CD4-positive, alpha-beta T cell treated with Interferon gamma for 1 hour (primary cell): Measurements from ENCODE around the gene FAM83F.

ENCODE experiments used
- DNase-seq: peaks from one replicate; pipeline ENCODE4 v3.0.0-alpha.2; 2020

Gene FAM83F

DNA sequence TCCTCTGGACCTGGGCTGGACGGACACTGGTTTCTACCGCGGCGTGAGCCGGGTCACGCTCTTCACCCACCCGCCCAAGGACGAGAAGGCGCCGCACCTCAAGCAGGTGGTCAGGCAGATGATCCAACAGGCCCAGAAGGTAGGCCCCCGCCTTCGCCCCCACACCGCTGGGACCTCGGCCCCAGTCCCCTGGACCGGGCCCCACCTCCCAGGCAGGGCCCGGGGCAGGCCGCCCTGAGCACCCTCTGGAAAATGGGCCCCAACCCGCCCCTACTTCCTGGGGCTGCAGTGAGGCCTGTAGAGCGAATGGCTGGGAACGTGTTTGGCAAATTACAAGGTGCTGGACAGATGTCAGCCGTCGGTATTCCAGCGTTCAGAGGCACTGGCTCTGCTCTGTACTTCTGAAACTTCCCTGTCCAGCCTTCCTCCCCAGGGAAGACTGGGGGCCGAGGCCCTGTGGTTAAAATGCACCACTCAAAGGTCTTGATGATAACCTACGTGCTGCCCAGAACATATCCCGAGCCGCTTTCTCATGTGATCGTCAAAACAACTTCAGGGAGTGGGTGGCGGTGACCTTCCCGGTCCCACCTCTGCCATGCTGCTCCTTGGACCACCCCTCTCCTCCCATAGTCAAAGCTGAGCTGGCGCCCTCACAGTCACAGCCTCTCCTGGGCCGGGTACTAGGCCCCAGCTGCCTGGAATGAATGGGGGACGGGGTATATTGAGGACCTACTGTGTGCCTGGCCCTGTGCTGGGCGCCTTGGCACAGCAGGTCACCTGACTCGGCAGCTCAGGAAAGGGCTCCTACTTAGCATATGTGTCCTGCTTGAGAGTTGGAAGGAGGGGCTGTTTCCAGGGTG, 869 bp downstream of the FAM83F start:
- no peak for DNase-seq

DNA sequence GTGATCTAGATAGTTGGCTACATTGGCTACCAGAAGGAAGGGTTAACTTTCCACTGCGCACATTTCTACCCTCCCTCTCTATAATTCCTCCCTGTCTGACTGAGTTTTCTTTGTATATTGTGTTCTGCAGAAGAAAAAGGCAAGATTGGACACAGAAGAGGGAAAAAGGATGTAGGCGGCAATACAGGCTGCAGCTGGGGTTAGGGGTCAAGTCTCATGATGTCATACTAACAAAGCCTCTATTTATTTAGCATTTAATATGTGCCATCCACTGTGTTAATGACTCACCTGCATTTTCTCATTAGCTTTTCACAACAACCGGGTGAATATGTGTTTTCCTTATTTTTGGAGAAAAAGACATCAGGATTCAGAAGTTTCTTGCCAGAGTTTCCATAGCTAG, 2.0 kb downstream of the FAM83F start:
- DNase-seq = no peak

DNA sequence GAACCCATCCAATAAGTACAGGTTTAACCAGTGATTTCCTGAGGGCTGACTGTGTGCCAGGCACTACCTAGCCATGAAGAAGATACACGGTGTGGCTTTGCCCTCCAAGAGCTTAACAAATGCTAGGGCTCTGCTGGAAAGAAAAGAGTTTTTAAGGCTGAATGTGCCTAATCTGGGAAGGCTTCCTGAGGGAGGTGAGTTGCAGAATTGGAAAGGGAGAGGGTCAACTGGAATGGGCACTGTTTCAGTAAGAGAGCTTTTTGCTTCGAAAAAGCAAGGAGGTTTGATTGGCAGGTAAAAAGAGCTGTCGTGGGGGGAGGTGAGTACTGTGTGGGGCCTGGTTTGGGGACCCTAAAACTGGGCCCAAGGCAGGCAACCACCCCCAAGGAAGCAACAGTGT, 2.7 kb downstream of the FAM83F start:
- DNase-seq = no peak

DNA sequence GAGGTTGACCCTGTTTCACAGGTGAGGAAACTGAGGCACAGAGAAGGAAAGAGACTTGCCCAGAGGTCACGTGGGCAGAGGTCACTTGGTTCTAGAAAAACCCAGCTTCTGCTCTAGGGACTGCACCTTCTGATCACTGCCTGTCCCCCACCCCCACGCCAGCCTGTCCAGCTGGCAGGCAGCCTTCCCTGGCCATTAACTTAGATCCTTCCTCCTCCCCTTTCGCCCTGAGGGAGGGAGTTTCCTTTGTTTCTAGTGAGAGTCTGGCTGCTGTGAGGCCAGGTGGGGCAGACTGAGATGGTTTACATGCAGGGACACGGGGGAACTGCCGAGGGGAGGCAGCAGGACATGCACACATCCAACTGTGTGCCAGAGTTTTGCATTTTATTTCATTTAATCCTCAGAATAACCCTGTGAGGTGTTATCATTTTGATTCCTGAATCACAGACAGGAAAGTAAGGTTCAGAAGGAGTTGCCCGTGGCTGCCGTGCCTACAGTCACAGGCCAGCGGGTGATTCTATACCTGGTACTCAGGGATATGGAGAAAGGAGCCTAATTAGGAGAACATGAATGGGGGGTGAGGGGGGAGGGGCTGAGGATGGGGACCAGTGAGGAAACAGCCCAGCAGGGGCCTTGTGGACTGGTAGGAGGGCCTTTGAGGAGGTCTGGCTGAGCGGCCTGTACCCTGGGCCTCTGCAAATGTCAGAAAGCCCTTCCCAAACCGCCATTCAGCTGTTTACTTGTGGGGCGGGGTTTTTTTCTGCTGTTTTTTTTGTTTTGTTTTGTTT, 3.4 kb downstream of the FAM83F start:
- DNase-seq = no peak

DNA sequence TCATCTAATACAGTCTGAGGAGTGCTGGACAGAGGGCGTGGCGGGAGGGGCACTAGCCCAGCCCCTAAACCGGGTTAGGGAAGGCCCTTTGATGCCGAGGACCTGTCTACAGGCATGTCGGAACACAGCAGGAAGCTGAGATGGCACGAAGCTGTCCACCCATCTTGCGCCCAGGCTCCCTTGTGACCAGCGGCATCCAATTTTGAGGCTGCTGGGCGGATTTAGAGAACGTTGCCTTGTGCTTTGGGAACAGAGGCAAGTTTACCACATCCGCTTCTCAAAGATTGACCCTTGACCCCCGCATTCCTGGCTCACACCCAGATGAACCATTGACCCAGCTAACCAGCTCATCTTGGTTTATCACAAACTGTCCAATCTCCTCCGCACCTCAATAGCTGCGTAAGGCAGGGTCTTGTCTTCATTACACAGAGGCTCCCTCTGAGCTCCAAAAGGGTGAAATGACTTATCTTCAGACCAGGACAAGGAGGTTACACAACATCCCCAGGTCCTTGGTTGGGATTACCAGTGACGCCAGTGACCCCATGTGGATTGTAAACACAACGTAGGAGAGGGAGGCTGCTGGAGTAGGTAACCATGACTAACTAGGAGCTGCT, 4.5 kb downstream of the FAM83F start:
- no peak for DNase-seq

DNA sequence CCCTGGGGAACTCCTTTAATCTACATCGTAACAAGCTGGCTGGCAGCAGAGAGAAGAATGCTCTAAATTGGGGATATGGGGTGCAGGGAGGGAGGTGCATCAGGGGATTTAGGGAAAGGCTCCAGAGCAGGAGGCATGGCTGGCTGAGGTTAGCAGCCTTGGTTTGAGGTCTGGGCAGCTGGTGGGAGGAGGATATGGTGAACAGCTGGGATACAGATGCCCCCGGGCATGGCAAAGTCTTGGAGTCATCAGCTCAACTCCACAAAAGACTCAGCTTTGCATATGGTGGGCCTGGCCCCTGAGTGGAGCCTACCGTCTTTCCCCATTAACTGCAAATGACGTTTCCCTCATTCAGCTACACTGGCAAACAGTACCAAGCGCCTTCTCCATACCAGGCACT, 5.4 kb downstream of the FAM83F start:
- no peak for DNase-seq

DNA sequence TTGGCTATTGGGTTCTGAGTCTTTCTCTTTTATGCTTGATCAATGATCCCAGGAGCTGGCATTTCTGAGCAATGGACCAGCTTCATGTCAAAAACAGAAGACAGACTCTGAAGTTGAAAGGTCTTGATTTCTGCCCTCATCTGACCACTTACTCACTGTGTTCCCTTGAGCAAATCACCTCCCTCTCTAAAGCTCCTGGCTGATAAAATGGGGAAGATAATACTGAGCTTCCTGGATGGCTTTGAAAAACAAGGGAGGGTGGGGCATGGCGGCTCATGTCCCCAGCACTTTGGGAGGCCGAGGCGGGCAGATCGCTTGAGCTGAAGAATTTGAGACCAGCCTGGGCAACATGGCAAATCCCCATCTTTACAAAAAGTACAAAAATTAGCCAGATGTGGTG, 6.4 kb downstream of the FAM83F start:
- no peak for DNase-seq

DNA sequence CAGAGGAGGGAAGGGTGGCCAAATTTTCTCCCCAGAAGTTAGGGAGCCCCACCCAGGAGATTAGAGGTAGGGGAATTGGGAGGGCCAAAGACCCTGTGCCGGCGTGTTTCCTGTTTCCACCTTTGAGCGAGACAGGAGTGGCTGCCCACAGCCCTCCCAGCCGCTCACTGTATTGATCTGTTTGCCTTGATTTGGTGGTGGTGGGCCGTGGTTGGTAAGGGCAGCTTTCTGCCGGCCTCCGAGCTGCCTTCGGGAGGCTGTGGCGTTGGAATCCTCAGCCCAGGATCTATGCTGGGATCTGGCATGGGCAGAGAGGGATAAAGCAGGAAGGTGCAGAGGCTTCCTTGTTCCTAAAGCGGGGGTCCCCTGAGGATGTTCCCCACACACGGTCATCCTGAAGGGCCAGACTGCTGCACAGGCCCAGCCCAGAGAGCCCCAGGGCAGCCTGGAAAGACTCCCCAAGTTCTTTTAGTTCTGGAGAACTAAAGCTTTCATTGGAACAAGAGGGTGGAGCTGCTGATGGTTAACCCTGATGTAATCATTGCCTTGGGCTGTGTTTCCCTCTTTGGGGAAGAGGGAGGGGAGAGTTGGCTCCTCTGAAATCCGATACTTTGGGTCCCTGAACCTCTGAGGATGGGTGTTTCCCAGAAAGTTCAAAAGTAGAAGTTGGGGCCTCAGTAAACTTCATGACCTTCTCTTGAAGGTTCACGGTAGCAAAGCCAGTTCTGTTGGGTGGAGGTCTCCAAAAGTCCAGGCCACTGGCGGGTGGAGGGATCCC, 7.2 kb downstream of the FAM83F start:
- no peak for DNase-seq

DNA sequence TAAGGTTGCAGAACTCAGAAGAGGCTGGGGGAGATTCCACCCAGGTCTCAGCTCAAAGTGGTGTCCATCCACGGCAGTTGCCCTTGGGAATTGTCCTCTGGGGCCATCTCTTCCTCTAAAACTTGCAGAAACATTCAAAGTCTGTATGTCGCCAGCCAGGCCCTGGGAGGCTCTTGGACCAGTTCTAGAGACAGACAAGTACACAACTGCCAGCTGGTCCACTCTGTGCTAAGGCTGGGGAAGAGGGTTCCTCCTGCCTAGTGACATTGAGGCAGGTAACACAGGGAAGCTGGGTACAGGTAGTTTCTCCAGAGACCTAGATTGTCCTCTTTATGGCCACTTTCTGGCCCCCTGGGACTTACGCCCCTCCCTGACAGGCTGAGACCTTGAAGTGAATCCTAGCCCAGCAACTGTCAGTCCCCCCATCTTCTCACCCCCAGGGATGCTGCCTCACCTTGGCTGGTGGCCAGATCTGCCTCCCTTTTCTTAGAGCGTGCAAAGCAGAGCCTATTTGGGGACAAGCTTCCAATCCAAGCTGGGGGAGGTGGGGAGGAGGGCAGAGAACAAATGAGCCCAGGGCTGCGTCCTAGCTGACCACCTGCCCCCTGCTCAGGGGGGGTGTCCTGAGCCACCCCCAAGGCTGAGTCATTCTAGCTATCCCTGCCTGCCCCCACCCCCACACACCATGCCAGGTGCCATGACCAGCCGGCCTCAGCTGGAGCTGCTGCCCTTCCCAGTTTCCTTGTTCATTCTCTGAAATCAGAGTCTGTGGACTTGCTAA, 8.4 kb downstream of the FAM83F start:
- DNase-seq = no peak

DNA sequence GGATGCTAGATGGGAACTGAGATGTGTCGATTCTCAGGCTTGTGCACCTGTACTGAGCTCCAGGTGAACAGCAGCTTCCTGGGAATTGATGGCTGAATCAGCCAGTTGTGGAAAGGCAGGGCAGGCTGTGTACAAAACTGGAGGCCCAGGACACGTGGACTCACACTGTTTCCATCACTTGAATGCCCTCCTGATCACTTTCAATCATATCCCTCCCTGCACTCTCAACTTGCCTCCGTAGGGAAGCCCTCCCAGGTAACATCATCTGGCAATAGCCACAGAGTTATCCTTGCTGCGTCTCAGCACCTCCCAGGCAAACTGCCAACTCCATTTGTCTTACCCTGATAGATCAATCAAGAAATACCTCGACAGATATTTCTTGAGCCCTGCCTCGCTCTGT, 10.1 kb downstream of the FAM83F start:
- no peak for DNase-seq

DNA sequence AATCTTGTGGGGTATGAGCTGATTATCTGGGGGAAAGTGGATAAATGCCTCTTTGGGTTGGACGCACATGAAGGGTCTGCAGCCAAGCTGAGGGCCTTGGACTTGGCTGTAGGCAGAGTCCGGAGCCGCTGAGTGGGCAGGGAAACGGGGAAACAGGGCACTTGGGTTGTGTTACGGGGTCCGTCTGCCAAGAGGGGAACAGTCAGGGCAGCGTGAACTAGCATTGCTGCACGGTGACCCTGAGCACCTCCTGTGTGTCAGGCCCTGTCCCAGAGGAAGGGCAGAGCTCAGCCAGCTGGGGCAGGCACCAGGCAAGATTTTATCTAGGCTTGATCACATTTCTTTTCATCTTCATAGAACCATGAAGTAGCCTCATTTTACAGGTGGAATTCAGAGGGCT, 11.9 kb downstream of the FAM83F start:
- DNase-seq = no peak

DNA sequence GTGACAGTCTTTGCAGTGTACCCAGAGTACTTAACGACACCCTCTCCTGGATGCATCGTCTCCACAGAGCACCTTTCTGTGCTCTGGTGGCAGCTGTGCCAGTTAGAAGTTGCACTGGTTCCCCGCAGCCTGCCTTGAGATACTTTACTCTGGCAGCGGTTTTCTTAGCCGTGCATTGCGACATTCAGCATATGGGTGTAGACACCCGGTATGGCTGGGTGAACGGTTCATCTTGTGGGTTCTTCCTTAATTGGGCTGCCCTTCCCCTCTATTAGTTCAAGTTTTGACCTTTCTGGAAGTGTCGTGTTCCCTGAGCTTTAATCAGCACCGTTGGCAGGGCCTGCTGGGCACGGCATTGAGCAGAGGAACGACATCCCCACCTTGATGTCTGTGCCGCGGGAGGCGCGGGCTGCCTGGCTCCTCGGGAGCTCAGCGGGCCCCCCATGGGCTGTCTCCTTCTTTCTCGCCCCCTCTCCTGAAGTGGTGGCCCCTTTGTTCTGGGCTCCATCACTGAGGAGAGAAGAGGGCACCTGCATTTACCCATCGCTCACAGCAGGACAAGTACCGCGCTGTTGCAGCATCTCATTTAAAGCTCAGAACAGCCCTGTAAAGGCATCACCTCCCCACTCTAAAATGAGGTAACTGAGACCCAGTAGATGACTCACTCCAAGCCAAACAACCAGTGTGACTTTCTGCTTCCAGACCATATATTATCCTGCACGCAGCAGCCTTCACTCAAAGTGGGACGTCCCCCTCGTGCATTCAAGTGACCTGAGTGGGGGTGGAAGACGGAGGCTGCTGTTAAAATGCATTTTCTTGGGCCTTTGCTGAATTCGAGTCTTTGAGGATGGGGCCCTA, 13.3 kb downstream of the FAM83F start:
- peak; percentile 50 for DNase-seq

DNA sequence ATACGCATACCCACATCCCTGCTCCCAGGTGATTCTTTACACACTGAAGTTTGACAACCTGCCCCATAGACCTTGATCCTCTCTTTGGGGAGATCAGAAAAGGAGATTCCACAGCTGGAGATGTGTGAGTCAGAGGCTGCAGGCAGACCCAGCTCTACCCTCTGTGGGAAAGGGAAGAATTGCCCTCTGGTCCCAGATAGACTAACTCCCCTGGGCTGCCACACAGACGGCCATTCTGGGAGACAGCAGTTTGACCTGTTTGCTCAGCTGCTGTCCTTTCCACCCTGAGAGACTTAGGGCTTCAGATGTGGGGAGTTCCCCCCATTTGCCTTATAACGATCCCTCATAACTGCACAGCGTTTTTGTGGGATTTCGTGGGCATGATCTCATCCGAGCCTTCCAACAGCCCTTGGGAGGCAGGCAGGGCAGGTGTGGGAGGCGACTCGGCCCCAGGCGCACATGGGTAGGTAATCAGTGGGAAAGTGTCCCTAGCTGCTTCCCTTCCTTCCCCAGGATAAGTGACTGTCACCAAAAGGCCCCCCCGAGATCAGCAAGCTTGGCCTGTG, 14.1 kb downstream of the FAM83F start:
- DNase-seq = no peak

DNA sequence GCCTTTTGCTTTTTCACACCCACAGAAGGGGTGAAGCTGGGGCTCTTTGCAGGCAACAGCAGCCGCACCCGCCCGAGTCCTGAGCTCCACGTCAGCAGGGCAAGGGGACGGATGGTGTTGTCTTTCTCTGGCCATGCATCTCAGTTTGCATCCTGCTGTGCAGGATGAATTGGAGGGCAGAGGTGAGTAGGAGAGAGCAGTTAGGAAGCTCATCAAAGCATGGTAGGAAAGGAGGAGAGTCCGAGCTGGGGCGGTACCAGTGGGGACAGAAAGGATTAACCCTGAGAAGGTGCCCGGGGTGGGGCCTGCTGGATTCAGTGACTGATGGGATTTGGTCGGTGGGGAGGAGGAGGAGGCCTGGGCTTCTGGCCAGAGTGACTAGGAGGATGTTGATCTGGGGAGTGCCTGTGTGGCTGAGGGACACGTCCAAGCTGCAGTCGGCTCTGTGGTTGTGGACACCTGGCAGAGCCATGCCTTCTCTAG, 14.6 kb downstream of the FAM83F start:
- DNase-seq = no peak

DNA sequence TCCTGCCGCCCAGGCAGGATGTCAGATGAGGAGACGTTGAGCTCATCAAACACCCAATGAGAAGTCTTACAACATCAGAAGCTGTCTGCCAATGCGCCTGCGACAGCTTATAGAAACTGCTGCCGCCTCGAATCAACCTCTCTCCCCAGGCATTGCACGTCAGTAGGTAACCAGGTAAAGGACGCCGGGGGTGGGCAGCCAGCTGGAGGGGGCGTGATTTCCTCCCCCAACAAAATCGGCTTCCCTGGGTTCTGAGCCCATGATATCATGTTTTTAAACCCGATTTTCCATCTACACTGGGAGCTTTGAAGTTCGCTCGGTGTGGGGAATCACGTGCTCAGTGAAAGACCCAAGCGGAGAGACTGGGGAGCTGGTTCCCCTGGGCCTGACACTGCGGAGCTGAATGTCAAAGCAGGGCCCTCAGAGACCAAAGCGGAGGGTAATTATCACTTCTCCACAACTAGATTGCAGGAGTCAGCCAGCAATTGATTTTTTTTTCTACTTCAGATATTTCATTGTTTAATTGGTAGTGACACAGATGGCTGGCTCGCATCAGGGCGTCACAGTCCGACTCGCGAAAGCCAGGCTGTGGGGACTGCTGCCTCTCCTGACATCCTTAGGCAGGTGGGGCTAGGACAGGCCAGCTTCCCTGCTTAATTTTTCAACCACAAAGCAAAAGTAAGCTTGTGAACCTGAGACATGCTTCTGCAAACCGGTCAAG, 15.4 kb downstream of the FAM83F start:
- DNase-seq = peak; percentile 31

DNA sequence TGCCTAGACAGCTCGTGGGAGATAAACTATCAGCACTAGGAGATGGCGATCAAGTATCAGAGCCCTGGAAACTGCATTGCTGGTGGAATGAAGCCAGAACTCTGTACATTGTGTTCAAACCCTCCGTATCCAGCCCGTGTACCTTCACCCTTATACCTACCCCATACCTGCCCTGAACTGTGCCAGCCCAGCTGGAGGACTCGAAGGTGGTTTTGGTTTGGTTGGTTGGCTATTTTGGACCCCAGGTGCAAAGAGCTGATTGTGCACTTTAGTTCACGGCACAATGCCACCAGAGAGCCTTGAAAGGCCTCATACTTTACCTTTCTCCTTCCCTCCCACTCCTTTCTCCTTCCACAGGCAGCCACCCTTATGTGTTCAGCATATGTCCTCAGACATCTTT, 16.0 kb downstream of the FAM83F start:
- DNase-seq = no peak

DNA sequence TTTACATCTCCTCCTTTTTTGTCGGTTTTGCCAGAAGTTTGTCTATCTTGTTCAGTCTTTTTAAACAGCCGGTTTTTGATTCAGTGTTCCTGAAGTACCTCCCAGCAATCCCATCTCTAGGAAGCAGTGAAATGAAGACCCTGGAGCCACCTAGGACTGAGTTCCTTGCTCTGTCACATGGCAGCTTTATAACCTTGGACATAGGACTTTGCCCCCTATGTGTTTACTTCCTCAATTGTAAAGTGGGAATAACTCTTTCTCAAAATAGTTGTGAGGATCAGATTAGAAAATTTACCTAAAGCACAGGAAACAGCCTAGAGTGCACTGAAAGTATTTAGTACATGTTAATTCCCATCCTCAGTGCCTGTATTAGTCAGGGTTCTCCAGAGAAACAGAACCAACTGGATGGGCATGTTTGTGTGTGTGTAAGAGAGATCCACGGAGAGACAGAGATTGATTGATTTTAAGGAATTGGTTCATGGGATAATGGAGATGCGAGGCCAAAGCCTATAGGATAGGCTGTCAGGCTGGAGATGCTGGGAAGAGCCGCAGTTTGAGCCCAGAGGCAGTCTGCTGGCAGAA, 20.0 kb downstream of the FAM83F start:
- no peak for DNase-seq

DNA sequence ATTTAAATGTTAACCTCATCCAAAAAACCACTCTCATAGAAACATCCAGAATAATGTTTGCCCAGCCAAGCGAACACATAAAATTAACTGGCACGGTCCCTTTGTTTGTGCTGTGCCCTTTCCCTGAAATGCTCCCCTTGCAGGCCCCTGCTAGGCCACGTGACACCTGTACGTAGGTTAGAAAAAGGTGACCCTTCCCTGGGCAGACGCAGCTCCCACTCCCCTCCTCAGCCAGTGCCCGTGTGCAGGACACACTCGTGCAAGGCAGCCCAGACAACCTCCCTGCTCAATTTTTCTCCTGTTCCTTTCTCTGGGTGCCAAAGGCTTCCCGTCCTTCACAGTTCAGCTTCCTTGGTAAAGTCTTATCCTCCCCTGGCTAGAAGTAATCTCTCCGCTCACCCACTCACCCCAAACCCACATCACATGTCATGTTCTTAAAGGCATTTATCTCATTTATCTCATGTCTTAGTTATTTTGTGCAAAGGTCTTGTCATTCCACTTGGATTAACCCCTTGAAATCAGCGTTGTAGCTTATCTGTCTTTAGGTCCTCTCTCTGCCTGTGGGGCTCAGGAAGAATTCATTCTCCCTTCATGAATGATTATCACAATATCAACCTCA, 20.7 kb downstream of the FAM83F start:
- DNase-seq = no peak

DNA sequence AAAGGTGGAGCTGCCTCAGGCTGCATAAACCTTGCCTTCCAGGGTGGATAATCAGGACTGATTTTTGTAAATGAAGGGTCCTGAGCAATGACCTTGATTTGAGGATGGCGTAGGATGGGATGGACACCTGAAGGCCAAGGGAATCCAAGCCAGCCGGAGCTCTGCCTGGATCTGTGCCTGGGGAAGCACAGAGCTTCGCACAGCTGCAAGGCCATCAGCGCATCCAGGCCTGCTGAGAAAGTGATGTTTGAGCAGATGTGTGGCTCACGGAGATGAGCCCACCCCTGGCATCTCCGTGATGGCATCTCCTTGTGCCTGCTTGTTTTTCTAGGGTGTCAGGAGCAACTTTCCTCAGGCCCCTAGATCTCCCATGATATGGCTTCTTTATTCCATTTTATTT, 23.3 kb downstream of the FAM83F start:
- no peak for DNase-seq
